Measurements from ENCODE around the gene NOP16.

NOP16 gene

GRCh38 chr5:176334031-176334770 is 54.2 kb downstream of the NOP16 start:
- TF ChIP-seq ZNF26 (tag by site-specific recombination; IDR thresholded peaks at IDR 0.05) (peak; percentile 99), ZNF518A (tag by site-specific recombination; conservative IDR thresholded peaks at IDR 0.05; ENCODE audit: low read depth) (no peak)
- H3K9me3 ChIP-seq (ENCODE audit: control insufficient read depth, insufficient read depth, low read depth, low read length) = no peaks in the 10 kb centered on the region
- H3K27ac ChIP-seq (ENCODE audit: extremely low read depth, low read depth, low read length) = no peak overlapping the region
- no peak overlapping the region for H3K4me3 ChIP-seq (ENCODE audit: low read depth, low read length)
- ChIA-PET POLR2A (no interaction called here), CTCF (no interaction called here)
- no peaks in the 10 kb centered on the region for H3K4me1 ChIP-seq (ENCODE audit: control insufficient read depth, insufficient read depth, low read length)
- H3K36me3 ChIP-seq (ENCODE audit: control insufficient read depth in 2 of 2, insufficient read depth in 1 of 2, low read length in 2 of 2) = peaks cover 26 to 37% of the 10 kb centered on the region in 2 experiments

Data from HEK293 (cell line).